ENCODE data around the gene IGFBP2.
A peak's percentile ranks its signal among the peaks of the same experiment; 100 is the strongest.

IGFBP2 gene

GRCh38 chr2:216687646-216688045 lies 54.4 kb downstream of the IGFBP2 start:
- TF ChIP-seq YY1 (IDR thresholded peaks at IDR 0.05; ENCODE audit: insufficient read depth, insufficient read length), result no peak
- TF ChIP-seq ZNF274 (IDR thresholded peaks at IDR 0.05; ENCODE audit: low read depth, low read length), result no peak
- TF ChIP-seq SUZ12 (IDR thresholded peaks at IDR 0.05; ENCODE audit: extremely low read depth, insufficient read depth, insufficient read length), result no peak
- Histone ChIP-seq H3K4me3 (ENCODE audit: insufficient read length, low read depth) (no peak overlapping the region), H3K27me3 (ENCODE audit: insufficient read depth, insufficient read length) (peaks cover 8% of the 10 kb centered on the region), H3K36me3 (ENCODE audit: insufficient read depth, insufficient read length, low read length) (no peaks in the 10 kb centered on the region), H3K4me1 (ENCODE audit: insufficient read depth, insufficient read length) (peaks cover 15% of the 10 kb centered on the region), H3K9ac (ENCODE audit: insufficient read length, low read depth) (no peak overlapping the region), H3K9me3 (ENCODE audit: insufficient read depth, low read length) (no peaks in the 10 kb centered on the region)
- no peak for DNase-seq (ENCODE audit: low read depth, low spot score)

- Histone ChIP-seq H3K4me1 (ENCODE audit: insufficient read depth, insufficient read length) (peaks cover 17% of the 10 kb centered on the region), H3K27me3 (ENCODE audit: insufficient read depth, insufficient read length) (peaks cover 11% of the 10 kb centered on the region), H3K9ac (ENCODE audit: insufficient read length, low read depth) (no peak overlapping the region), H3K36me3 (ENCODE audit: insufficient read depth, insufficient read length, low read length) (no peaks in the 10 kb centered on the region), H3K9me3 (ENCODE audit: insufficient read depth, low read length) (no peaks in the 10 kb centered on the region), H3K4me3 (ENCODE audit: insufficient read length, low read depth) (no peak overlapping the region)
- no peak for DNase-seq (ENCODE audit: low read depth, low spot score)
- TF ChIP-seq SUZ12 (IDR thresholded peaks at IDR 0.05; ENCODE audit: extremely low read depth, insufficient read depth, insufficient read length), result no peak
- no peak for TF ChIP-seq ZNF274 (IDR thresholded peaks at IDR 0.05; ENCODE audit: low read depth, low read length)
- TF ChIP-seq YY1 (IDR thresholded peaks at IDR 0.05; ENCODE audit: insufficient read depth, insufficient read length), result no peak
These were observed 55.6 kb downstream of the IGFBP2 start for GRCh38 chr2:216688731-216689340.

- DNase-seq (ENCODE audit: low read depth, low spot score), result no peak
- H3K36me3 ChIP-seq (ENCODE audit: insufficient read depth, insufficient read length, low read length), result no peaks in the 10 kb centered on the region
- no peaks in the 10 kb centered on the region for H3K9me3 ChIP-seq (ENCODE audit: insufficient read depth, low read length)
- peaks cover 15% of the 10 kb centered on the region for H3K4me1 ChIP-seq (ENCODE audit: insufficient read depth, insufficient read length)
- TF ChIP-seq ZNF274 (IDR thresholded peaks at IDR 0.05; ENCODE audit: low read depth, low read length) (no peak), SUZ12 (IDR thresholded peaks at IDR 0.05; ENCODE audit: extremely low read depth, insufficient read depth, insufficient read length) (no peak), YY1 (IDR thresholded peaks at IDR 0.05; ENCODE audit: insufficient read depth, insufficient read length) (no peak)
- peaks cover 16% of the 10 kb centered on the region for H3K27me3 ChIP-seq (ENCODE audit: insufficient read depth, insufficient read length)
- H3K9ac ChIP-seq (ENCODE audit: insufficient read length, low read depth), result no peak overlapping the region
- H3K4me3 ChIP-seq (ENCODE audit: insufficient read length, low read depth), result no peak overlapping the region
These were observed 56.2 kb downstream of the IGFBP2 start for GRCh38 chr2:216689397-216689796.

- peaks cover 18% of the 10 kb centered on the region for H3K4me1 ChIP-seq (ENCODE audit: insufficient read depth, insufficient read length)
- no peak for DNase-seq (ENCODE audit: low read depth, low spot score)
- H3K4me3 ChIP-seq (ENCODE audit: insufficient read length, low read depth), result no peak overlapping the region
- H3K36me3 ChIP-seq (ENCODE audit: insufficient read depth, insufficient read length, low read length), result no peaks in the 10 kb centered on the region
- peaks cover 22% of the 10 kb centered on the region for H3K27me3 ChIP-seq (ENCODE audit: insufficient read depth, insufficient read length)
- no peak for TF ChIP-seq YY1 (IDR thresholded peaks at IDR 0.05; ENCODE audit: insufficient read depth, insufficient read length)
- no peak for TF ChIP-seq SUZ12 (IDR thresholded peaks at IDR 0.05; ENCODE audit: extremely low read depth, insufficient read depth, insufficient read length)
- no peak for TF ChIP-seq ZNF274 (IDR thresholded peaks at IDR 0.05; ENCODE audit: low read depth, low read length)
- H3K9ac ChIP-seq (ENCODE audit: insufficient read length, low read depth), result peak overlapping the region; percentile 38
- H3K9me3 ChIP-seq (ENCODE audit: insufficient read depth, low read length), result no peaks in the 10 kb centered on the region
These were observed 57.2 kb downstream of the IGFBP2 start for GRCh38 chr2:216690456-216690852.

- H3K4me3 ChIP-seq (ENCODE audit: insufficient read length, low read depth), result peak overlapping the region; percentile 1
- TF ChIP-seq YY1 (IDR thresholded peaks at IDR 0.05; ENCODE audit: insufficient read depth, insufficient read length) (no peak), SUZ12 (IDR thresholded peaks at IDR 0.05; ENCODE audit: extremely low read depth, insufficient read depth, insufficient read length) (no peak), ZNF274 (IDR thresholded peaks at IDR 0.05; ENCODE audit: low read depth, low read length) (no peak)
- H3K4me1 ChIP-seq (ENCODE audit: insufficient read depth, insufficient read length), result peaks cover 18% of the 10 kb centered on the region
- peaks cover 22% of the 10 kb centered on the region for H3K27me3 ChIP-seq (ENCODE audit: insufficient read depth, insufficient read length)
- H3K9me3 ChIP-seq (ENCODE audit: insufficient read depth, low read length), result no peaks in the 10 kb centered on the region
- H3K36me3 ChIP-seq (ENCODE audit: insufficient read depth, insufficient read length, low read length), result no peaks in the 10 kb centered on the region
- peak; percentile 57 for DNase-seq (ENCODE audit: low read depth, low spot score)
- H3K9ac ChIP-seq (ENCODE audit: insufficient read length, low read depth), result peak overlapping the region; percentile 54
These were observed 57.9 kb downstream of the IGFBP2 start for GRCh38 chr2:216690853-216691741.

GRCh38 chr2:216692636-216693413 lies 59.6 kb downstream of the IGFBP2 start:
- no peak for DNase-seq (ENCODE audit: low read depth, low spot score)
- Histone ChIP-seq H3K9ac (ENCODE audit: insufficient read length, low read depth) (peak overlapping the region; percentile 76), H3K4me1 (ENCODE audit: insufficient read depth, insufficient read length) (peaks cover 18% of the 10 kb centered on the region), H3K4me3 (ENCODE audit: insufficient read length, low read depth) (peak overlapping the region; percentile 42), H3K27me3 (ENCODE audit: insufficient read depth, insufficient read length) (peaks cover 22% of the 10 kb centered on the region), H3K36me3 (ENCODE audit: insufficient read depth, insufficient read length, low read length) (no peaks in the 10 kb centered on the region), H3K9me3 (ENCODE audit: insufficient read depth, low read length) (no peaks in the 10 kb centered on the region)
- TF ChIP-seq SUZ12 (IDR thresholded peaks at IDR 0.05; ENCODE audit: extremely low read depth, insufficient read depth, insufficient read length), result no peak
- TF ChIP-seq YY1 (IDR thresholded peaks at IDR 0.05; ENCODE audit: insufficient read depth, insufficient read length), result no peak
- no peak for TF ChIP-seq ZNF274 (IDR thresholded peaks at IDR 0.05; ENCODE audit: low read depth, low read length)
